Spinal cord (tissue), 10 donors: ENCODE data around the gene ME3. TPM values are rescaled to one million over a fixed set of nuclear protein-coding genes. Genes with fewer than 3 reads are reported as not detected.

ENCODE experiments used
- DNase-seq, 6 donors: peaks; one replicate each; pipeline versions ENCODE4 v3.0.0 to v3.0.0-alpha.2; 2013 to 2015; ENCODE audit warnings: low spot score in 6 of 6, low read depth in 4 of 6
- H3K27ac ChIP-seq: one replicate; pipeline ENCODE4 v1.5.1; 2013; ENCODE audit warnings: low read depth, low read length, control low read depth
- H3K27me3 ChIP-seq: one replicate; pipeline ENCODE4 v1.6.1; 2013; ENCODE audit warnings: low read length; ENCODE audit not compliant: control insufficient read depth, insufficient read depth
- H3K36me3 ChIP-seq: one replicate; pipeline ENCODE4 v1.6.1; 2013; ENCODE audit warnings: low read length; ENCODE audit not compliant: control insufficient read depth, insufficient read depth
- H3K4me1 ChIP-seq: one replicate; pipeline ENCODE4 v1.6.1; 2013; ENCODE audit warnings: low read length; ENCODE audit not compliant: control insufficient read depth, insufficient read depth
- H3K4me3 ChIP-seq: one replicate; pipeline ENCODE4 v1.5.1; 2013; ENCODE audit warnings: low read depth, low read length, control low read depth
- H3K9me3 ChIP-seq: one replicate; pipeline ENCODE4 v1.6.1; 2013; ENCODE audit warnings: low read length; ENCODE audit not compliant: control insufficient read depth, insufficient read depth
- WGBS: methylation state at CpG from one replicate; pipeline ENCODE4 v1.1.5; 2013; ENCODE audit warnings: missing lambda C conversion rate; ENCODE audit not compliant: insufficient coverage; 5-methylcytosine and 5-hydroxymethylcytosine counted together
- polyA plus RNA-seq, 2 donors: library from polyadenylated mRNA; unstranded; fragments of 120-200 nt; gene quantifications; one replicate each; pipeline ENCODE4 v1.2.1, GENCODE V29; 2013; ENCODE audit not compliant: insufficient read length in 2 of 2
- total RNA-seq, 2 donors: library from RNA; depleted of rRNA in 1 of 2; stranded (reverse); fragments of 120-200 nt in 1 of 2; fragments of >200 nt in 1 of 2; gene quantifications; one replicate each; pipeline versions ENCODE4 v1.2.3 to v1.2.4, GENCODE V29; 2013 to 2014
- donor health status: healthy.

Gene ME3
- total and polyA plus RNA-seq, 4 donors, result 39.0 to 45.4 (median 44.6) TPM

- Histone ChIP-seq H3K9me3 (no peaks in the 10 kb centered on the region), H3K36me3 (peaks cover 2% of the 10 kb centered on the region), H3K4me1 (peaks cover 3% of the 10 kb centered on the region), H3K27ac (peak overlapping the region; percentile 44), H3K27me3 (no peaks in the 10 kb centered on the region), H3K4me3 (no peak overlapping the region)
- WGBS, result 83% methylated on average over 5 of the region's 7 CpGs
- peak in 1 of 6 donors; percentile 56 for DNase-seq
Observed at GRCh38 chr11:86559311-86559945, 113.0 kb downstream of the ME3 start.

GRCh38 chr11:86558841-86559240 is 113.6 kb downstream of the ME3 start:
- WGBS, result 100% methylated on average over 1 of the region's 2 CpGs
- H3K27ac ChIP-seq, result no peak overlapping the region

DNA sequence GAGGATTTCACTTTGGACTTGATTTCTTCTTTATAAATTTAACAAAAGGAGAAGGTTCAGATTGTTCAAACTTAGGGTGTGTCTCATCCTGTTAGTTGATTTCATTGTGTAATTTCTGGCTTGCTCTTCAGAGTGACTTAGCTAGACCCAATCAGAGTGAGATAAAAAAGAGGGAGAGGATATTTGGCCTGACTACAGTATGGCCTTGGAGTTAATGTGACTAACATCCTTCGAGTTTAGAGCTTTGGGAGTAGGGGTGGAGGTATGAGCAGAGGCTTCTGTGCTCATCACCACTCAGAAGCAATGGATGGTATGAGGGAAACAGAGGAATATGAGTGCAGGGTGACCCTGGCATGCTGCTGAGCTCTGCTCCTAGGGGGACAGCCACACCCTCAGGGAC is 114.2 kb downstream of the ME3 start:
- 91% methylated on average over 1 of the region's 1 CpG for WGBS
- Histone ChIP-seq H3K36me3 (peaks cover 6% of the 10 kb centered on the region), H3K9me3 (no peaks in the 10 kb centered on the region), H3K27me3 (no peaks in the 10 kb centered on the region), H3K4me3 (no peak overlapping the region), H3K27ac (no peak overlapping the region), H3K4me1 (peaks cover 3% of the 10 kb centered on the region)
- no peak for DNase-seq

More at GRCh38 chr11:86558841-86559240, 113.6 kb downstream of the ME3 start:
- Histone ChIP-seq H3K9me3 (no peaks in the 10 kb centered on the region), H3K36me3 (peaks cover 2% of the 10 kb centered on the region), H3K4me1 (peaks cover 3% of the 10 kb centered on the region), H3K4me3 (no peak overlapping the region), H3K27me3 (no peaks in the 10 kb centered on the region)
- DNase-seq, result no peak

GRCh38 chr11:86555866-86556265 is 116.5 kb downstream of the ME3 start:
- DNase-seq, result peak in 1 of 6 donors; percentile 70
- H3K36me3 ChIP-seq, result peaks cover 13% of the 10 kb centered on the region
- peaks cover 3% of the 10 kb centered on the region for H3K4me1 ChIP-seq
- no peak overlapping the region for H3K27ac ChIP-seq
- no peaks in the 10 kb centered on the region for H3K27me3 ChIP-seq
- H3K9me3 ChIP-seq, result no peaks in the 10 kb centered on the region
- H3K4me3 ChIP-seq, result no peak overlapping the region

GRCh38 chr11:86555401-86555800 is 117.0 kb downstream of the ME3 start:
- WGBS, result 80% methylated on average over 2 of the region's 5 CpGs
- H3K4me1 ChIP-seq, result peaks cover 3% of the 10 kb centered on the region
- no peak overlapping the region for H3K4me3 ChIP-seq
- H3K27me3 ChIP-seq, result no peaks in the 10 kb centered on the region
- DNase-seq, result peak in 1 of 6 donors; percentile 83
- H3K27ac ChIP-seq, result no peak overlapping the region
- H3K36me3 ChIP-seq, result peaks cover 13% of the 10 kb centered on the region
- no peaks in the 10 kb centered on the region for H3K9me3 ChIP-seq

DNA sequence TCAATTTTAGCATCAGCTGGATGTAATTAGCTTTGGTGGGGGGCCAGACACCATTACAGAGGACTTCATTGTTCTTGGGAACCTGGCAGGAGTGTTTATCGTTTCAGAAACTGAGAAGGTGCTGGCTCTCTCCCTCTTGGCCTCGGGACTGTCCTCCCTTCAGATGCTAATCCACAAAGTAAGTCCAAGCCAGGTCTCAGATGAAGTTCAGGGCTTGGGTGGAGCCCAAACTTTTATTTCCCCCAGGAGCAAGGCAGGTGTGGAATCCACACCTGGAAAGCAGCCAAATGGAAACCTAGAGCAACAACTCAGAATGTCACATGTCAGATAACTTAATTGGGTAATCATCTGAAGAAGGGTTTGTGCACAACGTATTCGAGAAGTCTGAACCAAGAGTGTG is 119.2 kb downstream of the ME3 start:
- Histone ChIP-seq H3K9me3 (no peaks in the 10 kb centered on the region), H3K27me3 (no peaks in the 10 kb centered on the region), H3K27ac (no peak overlapping the region), H3K4me1 (no peaks in the 10 kb centered on the region), H3K4me3 (no peak overlapping the region), H3K36me3 (peaks cover 13% of the 10 kb centered on the region)
- WGBS, result 73% methylated on average over 4 of the region's 4 CpGs
- no peak for DNase-seq

GRCh38 chr11:86551288-86552092 is 120.9 kb downstream of the ME3 start:
- WGBS, result 73% methylated on average over 2 of the region's 4 CpGs
- Histone ChIP-seq H3K9me3 (no peaks in the 10 kb centered on the region), H3K36me3 (peaks cover 13% of the 10 kb centered on the region), H3K27ac (no peak overlapping the region), H3K4me3 (no peak overlapping the region), H3K4me1 (no peaks in the 10 kb centered on the region), H3K27me3 (no peaks in the 10 kb centered on the region)
- no peak for DNase-seq

GRCh38 chr11:86550757-86551156 is 121.7 kb downstream of the ME3 start:
- no peak overlapping the region for H3K4me3 ChIP-seq
- H3K4me1 ChIP-seq, result no peaks in the 10 kb centered on the region
- H3K27me3 ChIP-seq, result no peaks in the 10 kb centered on the region
- peaks cover 11% of the 10 kb centered on the region for H3K36me3 ChIP-seq
- 100% methylated on average over 1 of the region's 2 CpGs for WGBS
- no peaks in the 10 kb centered on the region for H3K9me3 ChIP-seq
- no peak overlapping the region for H3K27ac ChIP-seq
- DNase-seq, result no peak

DNA sequence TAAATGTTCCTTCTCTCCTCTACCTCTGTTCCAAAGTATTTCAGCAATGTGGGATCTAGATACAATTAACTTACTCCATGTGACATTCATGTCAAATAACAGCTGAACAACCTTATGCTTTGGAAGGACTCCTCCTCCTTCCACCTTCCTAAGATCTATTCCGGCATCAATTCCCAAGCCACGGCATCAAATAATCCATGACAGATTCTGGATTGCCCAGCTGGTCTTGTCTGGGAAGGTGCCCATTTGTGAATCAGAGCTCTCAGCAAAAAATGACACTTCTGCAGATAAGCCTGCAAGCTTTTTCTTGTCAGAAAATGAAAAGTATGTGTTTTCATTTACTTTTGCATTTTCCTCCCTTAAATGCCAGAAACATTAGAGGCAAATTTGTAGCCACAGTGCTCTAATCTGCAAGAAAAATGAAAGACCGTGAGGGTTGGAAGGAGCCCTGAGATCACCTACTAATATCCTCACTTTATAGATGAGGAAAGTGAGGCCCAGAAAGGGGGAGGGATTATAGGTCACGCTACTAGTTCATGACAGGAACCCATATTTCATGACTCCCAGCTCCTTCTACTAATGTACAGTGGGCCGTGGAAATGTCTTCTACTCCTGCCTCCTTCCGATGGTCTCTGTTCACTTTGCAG is 124.0 kb downstream of the ME3 start:
- H3K4me1 ChIP-seq, result no peaks in the 10 kb centered on the region
- H3K27me3 ChIP-seq, result no peaks in the 10 kb centered on the region
- peak in 2 of 6 donors; percentile 11 to 93 for DNase-seq
- WGBS, result 86% methylated on average over 4 of the region's 6 CpGs
- peaks cover 8% of the 10 kb centered on the region for H3K36me3 ChIP-seq
- no peak overlapping the region for H3K27ac ChIP-seq
- H3K4me3 ChIP-seq, result no peak overlapping the region
- no peaks in the 10 kb centered on the region for H3K9me3 ChIP-seq
